K562 (cell line): ENCODE measurements around the gene HS6ST1.

Experiments
- NONO ChIP-seq, 2 experiments: fragments of 200-400 bp in 1 of 2; fragments of 450-650 bp in 1 of 2; formaldehyde crosslinking in 1 of 2; IDR thresholded peaks; 2 replicates each; pipeline ENCODE4 v1.6.1; 2017; ENCODE audit warnings: low read depth in 2 of 2, mild to moderate bottlenecking in 2 of 2, moderate library complexity in 2 of 2, low read length in 1 of 2
- POLR2A ChIP-seq: fragments of 450-650 bp; conservative IDR thresholded peaks from 2 replicates; pipeline ENCODE4 v1.6.1; 2016
- SAP30 ChIP-seq: fragments of 200-600 bp; sonication (generic); IDR thresholded peaks from 2 replicates; pipeline ENCODE4 v1.6.1; 2012; ENCODE audit warnings: borderline replicate concordance, low read depth, mild to moderate bottlenecking, moderate library complexity, low read length, control low read depth, inconsistent platforms; ENCODE audit not compliant: insufficient read depth, poor library complexity, severe bottlenecking
- SIN3A ChIP-seq, 2 experiments: fragments of 150-350 bp in 1 of 2; IDR thresholded peaks; 2 replicates each; pipeline ENCODE4 v1.6.1; 2011 to 2016; ENCODE audit warnings: borderline replicate concordance in 2 of 2, low read depth in 2 of 2, low read length in 2 of 2, mild to moderate bottlenecking in 2 of 2, moderate library complexity in 2 of 2; ENCODE audit not compliant: control insufficient read depth in 1 of 2
- SMC3 ChIP-seq: conservative IDR thresholded peaks from 2 replicates; pipeline ENCODE4 v1.6.1; 2011; ENCODE audit warnings: low read depth, low read length, improper control_type of control experiment; ENCODE audit not compliant: insufficient read depth
- ZMIZ1 ChIP-seq, 2 experiments: fragments of 150-350 bp in 1 of 2; IDR thresholded peaks; 2 replicates each; pipeline ENCODE4 v1.6.1; 2012 to 2016; ENCODE audit warnings: low read depth in 2 of 2, low read length in 2 of 2, mild to moderate bottlenecking in 1 of 2, moderate library complexity in 1 of 2

DNA sequence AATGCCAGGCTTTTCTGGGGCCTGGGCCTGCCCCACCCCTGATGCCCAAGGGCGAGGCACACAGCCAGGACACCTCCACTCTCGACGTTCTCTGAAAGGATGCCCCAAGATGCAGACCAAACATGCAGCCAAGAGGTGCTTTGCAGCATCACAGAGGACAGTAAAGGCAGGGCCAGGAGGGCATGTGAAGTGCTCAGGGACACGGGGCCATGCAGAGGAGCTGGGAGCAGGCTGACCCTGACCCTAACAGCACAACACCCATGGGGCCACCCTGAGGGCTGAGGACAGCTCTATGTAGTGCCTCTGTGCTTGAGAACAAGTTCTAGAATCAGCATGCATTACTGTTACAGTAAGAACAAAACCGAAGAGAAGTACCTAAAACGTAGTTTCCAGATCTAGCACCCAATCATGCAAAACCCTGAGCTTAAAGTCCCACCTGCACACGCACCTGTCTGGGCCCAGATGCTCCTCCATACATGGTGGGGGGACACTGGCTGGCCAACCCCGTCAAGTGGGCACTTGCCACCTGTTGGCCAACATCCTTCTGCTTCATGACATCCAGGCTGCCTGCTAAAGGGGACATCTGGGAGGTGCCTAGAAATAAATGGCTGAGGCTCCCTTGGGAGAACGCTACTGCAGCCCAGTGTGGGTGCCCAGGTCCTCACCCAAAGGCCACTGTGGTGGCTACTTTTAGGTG, 15.4 kb downstream of the HS6ST1 start:
- TF ChIP-seq SIN3A (IDR thresholded peaks at IDR 0.05; ENCODE audit: borderline replicate concordance in 2 of 2, control insufficient read depth in 1 of 2, low read depth in 2 of 2, low read length in 2 of 2), result no peak
- TF ChIP-seq SMC3, result no peak
- no peak for TF ChIP-seq NONO (IDR thresholded peaks at IDR 0.05; ENCODE audit: low read depth in 2 of 2, low read length in 1 of 2)
- TF ChIP-seq ZMIZ1 (IDR thresholded peaks at IDR 0.05; ENCODE audit: low read depth in 2 of 2, low read length in 2 of 2), result no peak
- no peak for TF ChIP-seq POLR2A
- no peak for TF ChIP-seq SAP30
